Measurements from ENCODE around the gene AGPAT2. TPM values are rescaled to one million over a fixed set of nuclear protein-coding genes. Genes with fewer than 3 reads are reported as not detected.
A peak's percentile ranks its signal among the peaks of the same experiment; 100 is the strongest.

The AGPAT2 gene
- total RNA-seq, result 25.1 and 32.7 TPM in 2 replicates
- total RNA-seq (2013), result 11.9 TPM
- polyA plus RNA-seq, result 28.4 and 30.8 TPM in 2 replicates
- polyA minus RNA-seq, result 20.1 and 26.5 TPM in 2 replicates

DNA sequence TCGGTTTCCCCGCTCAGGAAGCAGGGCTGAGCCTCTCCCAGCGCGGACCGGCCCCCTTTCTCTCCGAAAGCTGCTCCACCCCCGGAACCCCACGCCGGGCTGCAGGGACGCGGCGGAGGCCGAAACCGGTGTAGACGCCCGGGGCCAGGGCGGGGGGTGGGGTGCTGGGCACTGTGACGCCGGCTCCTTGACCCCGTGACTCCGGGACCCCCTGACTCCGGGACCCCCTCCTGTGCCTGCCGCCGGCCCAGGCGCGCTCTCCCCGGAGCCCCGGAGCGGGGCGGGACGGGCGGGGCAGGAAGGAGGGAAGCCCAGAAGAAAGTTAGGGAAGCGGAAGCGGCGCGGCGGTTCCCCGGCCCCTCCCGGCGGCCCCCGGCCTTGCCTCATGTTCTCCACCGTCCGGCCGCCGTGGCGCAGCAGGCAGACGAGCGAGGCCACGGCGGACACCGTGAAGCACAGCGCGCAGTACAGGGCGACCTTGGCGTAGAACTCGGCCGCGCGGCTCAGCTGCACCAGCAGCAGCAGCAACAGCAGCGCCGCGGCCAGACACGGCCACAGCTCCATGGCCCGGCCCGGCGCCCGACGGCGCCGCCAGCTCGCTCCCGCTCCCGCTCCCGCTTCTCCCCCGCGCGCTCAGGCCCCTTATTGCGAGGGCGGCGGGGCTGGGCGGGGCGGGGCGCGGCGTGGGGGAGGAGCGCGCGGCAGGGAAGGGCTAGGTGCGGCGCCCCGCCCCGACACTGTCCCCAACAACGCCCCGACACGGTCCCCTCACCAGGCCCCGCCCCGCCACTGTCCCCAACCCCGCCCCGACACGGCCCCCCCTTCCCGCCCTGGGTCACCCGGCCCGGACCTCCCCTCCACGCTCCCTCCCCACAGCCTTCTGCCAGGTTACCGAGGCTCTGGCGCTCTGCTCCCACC lies at the start of gene AGPAT2:
AGPAT2 (minus strand) TSS at position 664 of the 918 bp plus-strand sequence; CDS start at position 564, 100 bp downstream.
- CTCF ChIA-PET, result interaction anchor here (0.7 to 2.1 kb wide), 3 partner anchors 12 to 40 kb away, joined by 3 to 4 read pairs (median 3); no protein-coding TSS in a partner anchor
- H3K4me1 Mint-ChIP-seq, result peaks cover 14% of the 10 kb centered on the region
- Histone ChIP-seq H4K20me1 (ENCODE audit: control insufficient read depth, insufficient read depth, low read length, poor library complexity, severe bottlenecking) (peaks cover 44% of the 10 kb centered on the region), H3K27ac (ENCODE audit: low read length in 2 of 2) (peak within 1 kb of the TSS in 1 of 2 donors; percentile 64), H3K4me1 (ENCODE audit: control insufficient read depth in 2 of 2, insufficient read depth in 2 of 2, low read length in 2 of 2) (peaks cover 14 to 22% of the 10 kb centered on the region in 2 donors), H3K9me3 (ENCODE audit: control extremely low read depth in 1 of 3, control insufficient read depth in 2 of 3, insufficient read depth in 1 of 3, low read length in 2 of 3) (peaks cover 0 to 9% (median 0%) of the 10 kb centered on the region in 3 donors), H3K79me2 (ENCODE audit: control insufficient read depth, insufficient read depth, low read length) (peaks cover 20% of the 10 kb centered on the region), H3K9ac (ENCODE audit: low read length) (peak within 1 kb of the TSS; percentile 80), H3K4me2 (replicated peaks; ENCODE audit: low read depth, low read length, poor library complexity, severe bottlenecking) (peak within 1 kb of the TSS; percentile 97), H3K27me3 (replicated peaks in 1 of 4; ENCODE audit: control extremely low read depth in 1 of 4, control insufficient read depth in 3 of 4, insufficient read depth in 4 of 4, low read length in 3 of 4) (no peaks in the 10 kb centered on the region), H3K4me3 (ENCODE audit: control extremely low read depth in 1 of 5, extremely low read depth in 1 of 5, insufficient read depth in 1 of 5, low read depth in 2 of 5, low read length in 4 of 5) (peak within 1 kb of the TSS; percentile 23 to 76 (median 72)), H2AFZ (ENCODE audit: insufficient read depth, low read depth, low read length, poor library complexity, severe bottlenecking) (peak within 1 kb of the TSS; percentile 81), H3K36me3 (replicated peaks in 1 of 2; ENCODE audit: control extremely low read depth in 1 of 2, control insufficient read depth in 1 of 2, extremely low read depth in 1 of 2, insufficient read depth in 2 of 2, low read length in 1 of 2) (no peaks in the 10 kb centered on the region)
- peak; percentile 96 for ATAC-seq (ENCODE audit: low read depth)
- peak within 1 kb of the TSS; percentile 83 for H3K4me3 Mint-ChIP-seq
- under 1% methylated on average over 93 of the region's 106 CpGs for WGBS (ENCODE audit: insufficient coverage)
- intact Hi-C loops (cut with micrococcal nuclease), result loop anchor here (1.0 kb wide), 1 partner anchor 41 kb away; no protein-coding TSS in a partner anchor
- no peaks in the 10 kb centered on the region for H3K27me3 Mint-ChIP-seq
- peak within 1 kb of the TSS; percentile 75 for H3K27ac Mint-ChIP-seq
- POLR2A ChIA-PET, result interaction anchor here (0.8 to 1.6 kb wide), 3 partner anchors 36 to 42 kb away, joined by 3 to 4 read pairs (median 4); no protein-coding TSS in a partner anchor
- peak; percentile 83 for DNase-seq
- TF ChIP-seq CTCF (IDR thresholded peaks at IDR 0.05), result no peak
- no peak for TF ChIP-seq EZH2 (IDR thresholded peaks at IDR 0.05; ENCODE audit: borderline replicate concordance, insufficient read depth, low read depth, low read length, poor library complexity, severe bottlenecking)
- no peaks in the 10 kb centered on the region for H3K9me3 Mint-ChIP-seq (ENCODE audit: insufficient read depth)

All from B cell (primary cell).